Measurements from ENCODE around the gene CAPZA1.

DNA sequence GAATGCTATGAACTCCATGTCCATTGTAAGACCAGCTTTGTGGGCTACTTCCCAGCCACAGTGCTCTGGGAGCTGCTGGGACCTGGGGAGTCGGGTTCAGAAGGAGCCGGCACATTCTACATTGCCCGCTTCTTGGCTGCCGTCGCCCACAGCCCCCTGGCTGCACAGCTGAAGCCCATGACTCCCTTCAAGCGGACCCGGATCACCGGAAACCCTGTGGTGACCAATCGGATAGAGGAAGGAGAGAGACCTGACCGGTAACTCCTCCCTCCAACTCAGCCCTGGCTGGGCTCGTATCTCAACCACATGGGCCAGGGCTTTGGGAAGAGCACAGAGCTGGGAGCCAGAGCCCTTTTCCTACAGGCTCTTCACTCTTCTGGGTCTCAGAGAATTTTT is 70.2 kb downstream of the CAPZA1 start:
- no peak for TF ChIP-seq POLR2A (IDR thresholded peaks at IDR 0.05)
- TF ChIP-seq, protein P1, sequence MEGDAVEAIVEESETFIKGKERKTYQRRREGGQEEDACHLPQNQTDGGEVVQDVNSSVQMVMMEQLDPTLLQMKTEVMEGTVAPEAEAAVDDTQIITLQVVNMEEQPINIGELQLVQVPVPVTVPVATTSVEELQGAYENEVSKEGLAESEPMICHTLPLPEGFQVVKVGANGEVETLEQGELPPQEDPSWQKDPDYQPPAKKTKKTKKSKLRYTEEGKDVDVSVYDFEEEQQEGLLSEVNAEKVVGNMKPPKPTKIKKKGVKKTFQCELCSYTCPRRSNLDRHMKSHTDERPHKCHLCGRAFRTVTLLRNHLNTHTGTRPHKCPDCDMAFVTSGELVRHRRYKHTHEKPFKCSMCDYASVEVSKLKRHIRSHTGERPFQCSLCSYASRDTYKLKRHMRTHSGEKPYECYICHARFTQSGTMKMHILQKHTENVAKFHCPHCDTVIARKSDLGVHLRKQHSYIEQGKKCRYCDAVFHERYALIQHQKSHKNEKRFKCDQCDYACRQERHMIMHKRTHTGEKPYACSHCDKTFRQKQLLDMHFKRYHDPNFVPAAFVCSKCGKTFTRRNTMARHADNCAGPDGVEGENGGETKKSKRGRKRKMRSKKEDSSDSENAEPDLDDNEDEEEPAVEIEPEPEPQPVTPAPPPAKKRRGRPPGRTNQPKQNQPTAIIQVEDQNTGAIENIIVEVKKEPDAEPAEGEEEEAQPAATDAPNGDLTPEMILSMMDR (IDR thresholded peaks at IDR 0.05), result no peak
